PC-9 (cell line): Measurements from ENCODE around the gene RMI2. TPM values are rescaled to one million over a fixed set of nuclear protein-coding genes. Genes with fewer than 3 reads are reported as not detected.
A peak's percentile ranks its signal among the peaks of the same experiment; 100 is the strongest.

Experiments
- BruUV-seq: library from RNA; stranded (reverse); fragments of 400-500 nt; replicated peaks from 2 replicates; lab custom pipeline; 2021; lab: Mats Ljungman, UMichigan
- CTCF ChIA-PET: fragments of 300-600 bp; sonication (Branson Sonifier 250); formaldehyde crosslinking; loops from one replicate; lab custom pipeline; 2022; ENCODE audit warnings: antibody characterized with exemption; lab: Charles Lee
- POLR2A ChIA-PET: fragments of 300-600 bp; sonication (Branson Sonifier 250); formaldehyde crosslinking; loops from one replicate; lab custom pipeline; 2022; ENCODE audit warnings: antibody characterized with exemption; ENCODE audit not compliant: unreplicated experiment; lab: Charles Lee
- DNase-seq, 2 experiments: peaks; one replicate each; pipeline versions ENCODE4 v3.0.0 to v3.0.0-alpha.2; 2015 to 2022; ENCODE audit warnings: mixed read lengths in 1 of 2
- H2AFZ ChIP-seq: fragments of 200-600 bp; sonication (generic); 2 replicates; pipeline ENCODE4 v1.8.1; 2017; ENCODE audit warnings: antibody characterized with exemption
- H3F3A ChIP-seq: fragments of 200-600 bp; sonication (generic); 2 replicates; pipeline ENCODE4 v1.8.1; 2017; ENCODE audit warnings: antibody characterized with exemption, mild to moderate bottlenecking, low read depth; ENCODE audit not compliant: insufficient read depth
- H3K27ac ChIP-seq: fragments of 200-600 bp; sonication (generic); 2 replicates; pipeline ENCODE4 v1.6.1; 2016; ENCODE audit warnings: mixed run types
- H3K27me3 ChIP-seq: fragments of 200-600 bp; sonication (generic); 2 replicates; pipeline ENCODE4 v1.6.1; 2016; ENCODE audit warnings: low read depth, mixed run types; ENCODE audit not compliant: insufficient read depth
- H3K36me3 ChIP-seq: fragments of 200-600 bp; sonication (generic); 2 replicates; pipeline ENCODE4 v1.6.1; 2016; ENCODE audit warnings: low read depth, mixed run types
- H3K4me1 ChIP-seq: fragments of 200-600 bp; sonication (generic); replicated peaks from 2 replicates; pipeline ENCODE4 v1.6.1; 2016; ENCODE audit warnings: mixed run types; ENCODE audit not compliant: insufficient read depth
- H3K4me2 ChIP-seq: fragments of 200-600 bp; sonication (generic); 2 replicates; pipeline ENCODE4 v1.6.1; 2017; ENCODE audit warnings: mixed run types
- H3K4me3 ChIP-seq: fragments of 200-600 bp; sonication (generic); 2 replicates; pipeline ENCODE4 v1.6.1; 2016; ENCODE audit warnings: mixed run types
- H3K79me2 ChIP-seq: fragments of 200-600 bp; sonication (generic); 2 replicates; pipeline ENCODE4 v1.6.1; 2017; ENCODE audit warnings: low read depth, mixed run types
- H3K9me2 ChIP-seq: fragments of 200-600 bp; sonication (generic); 2 replicates; pipeline ENCODE4 v1.8.1; 2017; ENCODE audit warnings: mild to moderate bottlenecking; ENCODE audit not compliant: insufficient read depth
- H3K9me3 ChIP-seq: fragments of 200-600 bp; sonication (generic); 2 replicates; pipeline ENCODE4 v1.8.1; 2016; ENCODE audit warnings: low read depth; ENCODE audit not compliant: insufficient read depth
- H4K20me1 ChIP-seq: fragments of 200-600 bp; sonication (generic); 2 replicates; pipeline ENCODE4 v1.8.1; 2017; ENCODE audit not compliant: insufficient read depth
- EZH2 ChIP-seq: fragments of 200-600 bp; sonication (generic); IDR thresholded peaks from 2 replicates; pipeline ENCODE4 v1.8.0; 2017; ENCODE audit warnings: antibody characterized with exemption, low read depth
- intact Hi-C: fragments of 100-400 bp; cut with micrococcal nuclease; formaldehyde crosslinking; loops from one replicate; pipeline ENCODE4 v1.10.0; 2022; ENCODE audit not compliant: unreplicated experiment
- total RNA-seq: library from RNA; stranded (reverse); gene quantifications from 2 replicates; pipeline ENCODE4 v1.2.3, GENCODE V29; 2021
- TF ChIP-seq, protein P1 (sequence below): fragments of 200-600 bp; sonication (generic); conservative IDR thresholded peaks from 2 replicates; pipeline ENCODE4 v1.6.1; 2017; ENCODE audit warnings: mixed run types, antibody characterized with exemption, mild to moderate bottlenecking, moderate library complexity

Gene RMI2
- total RNA-seq, 1 experiment from 2014 or later = 38.0 TPM

DNA sequence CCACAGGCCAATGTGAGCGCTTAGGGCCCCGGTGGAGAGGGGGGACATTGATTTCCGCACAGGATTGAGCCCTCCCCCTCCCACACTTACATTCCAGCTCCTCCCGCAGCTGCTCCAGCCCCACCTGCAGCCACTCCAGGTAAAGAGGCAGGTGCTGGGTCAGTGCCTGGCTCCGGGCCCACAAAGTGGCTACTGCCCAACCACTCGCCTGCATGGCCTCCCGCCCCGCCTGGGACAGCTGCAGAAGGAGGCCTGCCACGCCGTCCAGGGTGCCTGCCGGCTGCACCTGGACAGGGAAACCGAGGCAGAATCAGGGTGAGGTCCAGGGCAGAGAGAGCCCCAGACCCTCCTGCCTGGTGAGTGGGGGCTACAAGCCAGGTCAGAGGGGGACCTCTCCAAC lies 46.3 kb downstream of the RMI2 start:
- H3K4me3 ChIP-seq = no peak overlapping the region
- TF ChIP-seq, protein P1, sequence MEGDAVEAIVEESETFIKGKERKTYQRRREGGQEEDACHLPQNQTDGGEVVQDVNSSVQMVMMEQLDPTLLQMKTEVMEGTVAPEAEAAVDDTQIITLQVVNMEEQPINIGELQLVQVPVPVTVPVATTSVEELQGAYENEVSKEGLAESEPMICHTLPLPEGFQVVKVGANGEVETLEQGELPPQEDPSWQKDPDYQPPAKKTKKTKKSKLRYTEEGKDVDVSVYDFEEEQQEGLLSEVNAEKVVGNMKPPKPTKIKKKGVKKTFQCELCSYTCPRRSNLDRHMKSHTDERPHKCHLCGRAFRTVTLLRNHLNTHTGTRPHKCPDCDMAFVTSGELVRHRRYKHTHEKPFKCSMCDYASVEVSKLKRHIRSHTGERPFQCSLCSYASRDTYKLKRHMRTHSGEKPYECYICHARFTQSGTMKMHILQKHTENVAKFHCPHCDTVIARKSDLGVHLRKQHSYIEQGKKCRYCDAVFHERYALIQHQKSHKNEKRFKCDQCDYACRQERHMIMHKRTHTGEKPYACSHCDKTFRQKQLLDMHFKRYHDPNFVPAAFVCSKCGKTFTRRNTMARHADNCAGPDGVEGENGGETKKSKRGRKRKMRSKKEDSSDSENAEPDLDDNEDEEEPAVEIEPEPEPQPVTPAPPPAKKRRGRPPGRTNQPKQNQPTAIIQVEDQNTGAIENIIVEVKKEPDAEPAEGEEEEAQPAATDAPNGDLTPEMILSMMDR = no peak
- TF ChIP-seq EZH2 = no peak
- no peaks in the 10 kb centered on the region for H3K9me2 ChIP-seq
- H3K9me3 ChIP-seq = no peaks in the 10 kb centered on the region
- 0 out of 2 replicates have a peak overlapping the region, but pooled peaks have one; percentile 17 for H3K4me2 ChIP-seq
- H3K27ac ChIP-seq = no peak overlapping the region
- no peaks in the 10 kb centered on the region for H4K20me1 ChIP-seq
- CTCF ChIA-PET = interaction anchor here (0.6 to 0.7 kb wide), 2 partner anchors 20 to 348 kb away, joined by 3 read pairs; no protein-coding TSS in a partner anchor
- no TSS peak for BruUV-seq
- H3K4me1 ChIP-seq = 0 out of 2 replicates have a peak, but pooled peaks cover 5% of the 10 kb centered on the region
- POLR2A ChIA-PET = interaction anchor here (0.6 kb wide), 2 partner anchors 373 to 423 kb away, joined by 3 to 7 read pairs; no protein-coding TSS in a partner anchor
- no peak overlapping the region for H2AFZ ChIP-seq
- no peaks in the 10 kb centered on the region for H3K27me3 ChIP-seq
- no peaks in the 10 kb centered on the region for H3K36me3 ChIP-seq
- H3K79me2 ChIP-seq = no peaks in the 10 kb centered on the region
- no peaks in the 10 kb centered on the region for H3F3A ChIP-seq
- intact Hi-C loops = loop anchor here (1.0 to 10.0 kb wide), 4 partner anchors 32 to 673 kb away; partner anchors contain the start of gene SOCS1
- peak in 1 of 2 experiments; percentile 78 for DNase-seq

DNA sequence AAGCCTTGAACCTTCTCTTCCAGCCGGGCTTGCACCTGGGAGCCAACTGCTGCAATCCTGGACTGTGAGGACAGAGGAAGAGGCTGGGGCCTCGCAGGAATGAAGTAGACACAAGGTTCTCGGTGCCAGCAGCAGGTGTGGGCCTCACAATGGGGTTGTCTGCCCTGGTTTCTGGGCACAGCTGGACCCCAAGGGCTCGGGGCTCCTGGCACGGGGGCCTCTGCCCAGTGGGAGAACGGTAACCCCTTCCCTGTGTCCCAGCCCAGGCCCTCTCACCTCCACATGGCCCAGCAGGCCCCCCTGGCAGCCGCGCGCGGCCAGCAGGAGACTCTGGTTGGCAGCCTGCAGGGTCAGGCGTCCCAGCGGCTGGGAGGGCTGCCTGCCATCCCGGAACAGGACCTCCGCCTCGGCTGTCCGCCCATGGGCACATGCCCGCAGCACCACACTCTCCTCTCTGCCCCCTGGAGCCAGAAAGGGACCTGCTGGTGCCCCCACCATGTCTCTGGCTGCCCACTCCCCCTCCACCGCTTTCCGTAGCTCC lies 46.9 kb downstream of the RMI2 start:
- Histone ChIP-seq H3F3A (no peaks in the 10 kb centered on the region), H3K4me1 (0 out of 2 replicates have a peak, but pooled peaks cover 5% of the 10 kb centered on the region), H3K9me3 (no peaks in the 10 kb centered on the region), H3K27ac (no peak overlapping the region), H3K79me2 (no peaks in the 10 kb centered on the region), H3K27me3 (no peaks in the 10 kb centered on the region), H4K20me1 (no peaks in the 10 kb centered on the region), H3K9me2 (no peaks in the 10 kb centered on the region), H2AFZ (no peak overlapping the region), H3K4me3 (no peak overlapping the region), H3K4me2 (no peak overlapping the region), H3K36me3 (no peaks in the 10 kb centered on the region)
- TF ChIP-seq EZH2 = no peak
- TF ChIP-seq, protein P1 = no peak
- ChIA-PET CTCF (no interaction called here), POLR2A (no interaction called here)
- BruUV-seq = no TSS peak
- no peak for DNase-seq
- intact Hi-C loops = loop anchor here (10.0 kb wide), 1 partner anchor 673 kb away; no protein-coding TSS in a partner anchor

DNA sequence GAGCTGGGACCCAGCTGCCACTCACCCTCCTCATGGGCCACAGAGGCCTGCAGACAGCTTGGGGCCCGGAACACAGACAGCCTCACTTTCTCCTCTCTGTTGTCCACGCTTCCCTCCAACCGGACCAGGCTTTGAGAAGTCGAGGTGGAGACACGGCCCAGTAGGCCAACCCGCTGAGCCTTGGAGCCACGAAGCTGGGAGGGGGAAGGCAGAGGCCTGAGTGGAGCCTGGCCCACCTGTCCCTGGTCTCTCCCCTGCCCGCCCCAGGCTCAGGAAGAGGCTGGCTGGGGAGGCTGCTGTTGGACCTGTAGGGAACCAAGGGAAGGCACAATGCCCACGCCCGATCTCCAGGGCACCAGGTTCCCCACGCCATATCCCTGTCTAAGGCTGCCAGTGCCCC lies 48.1 kb downstream of the RMI2 start:
- no peak overlapping the region for H3K4me3 ChIP-seq
- 0 out of 2 replicates have a peak, but pooled peaks cover 5% of the 10 kb centered on the region for H3K4me1 ChIP-seq
- ChIA-PET CTCF (no interaction called here), POLR2A (no interaction called here)
- H3K27ac ChIP-seq = no peak overlapping the region
- no TSS peak for BruUV-seq
- H3K9me2 ChIP-seq = no peaks in the 10 kb centered on the region
- H4K20me1 ChIP-seq = no peaks in the 10 kb centered on the region
- no peak overlapping the region for H2AFZ ChIP-seq
- H3F3A ChIP-seq = no peaks in the 10 kb centered on the region
- intact Hi-C loops = loop anchor here (10.0 kb wide), 1 partner anchor 671 kb away; no protein-coding TSS in a partner anchor
- TF ChIP-seq EZH2 = no peak
- TF ChIP-seq, protein P1 = no peak
- H3K27me3 ChIP-seq = no peaks in the 10 kb centered on the region
- no peaks in the 10 kb centered on the region for H3K36me3 ChIP-seq
- no peak overlapping the region for H3K4me2 ChIP-seq
- no peak for DNase-seq
- H3K79me2 ChIP-seq = no peaks in the 10 kb centered on the region
- no peaks in the 10 kb centered on the region for H3K9me3 ChIP-seq
